HG02885 (cell line): ENCODE measurements around the gene SF3B5.
"Not testable (repeated sequence)": the region's sequence is repeated elsewhere in the genome, so short reads cannot be mapped to it uniquely, and the experiment has no call there.

Experiments used
- ATAC-seq: cut with Tn5 transposase; IDR thresholded peaks from one replicate; pipeline ENCODE4 v1.9.1; 2021; ENCODE audit warnings: mild to moderate bottlenecking; ENCODE audit not compliant: unreplicated experiment, poor library complexity

The SF3B5 gene

DNA sequence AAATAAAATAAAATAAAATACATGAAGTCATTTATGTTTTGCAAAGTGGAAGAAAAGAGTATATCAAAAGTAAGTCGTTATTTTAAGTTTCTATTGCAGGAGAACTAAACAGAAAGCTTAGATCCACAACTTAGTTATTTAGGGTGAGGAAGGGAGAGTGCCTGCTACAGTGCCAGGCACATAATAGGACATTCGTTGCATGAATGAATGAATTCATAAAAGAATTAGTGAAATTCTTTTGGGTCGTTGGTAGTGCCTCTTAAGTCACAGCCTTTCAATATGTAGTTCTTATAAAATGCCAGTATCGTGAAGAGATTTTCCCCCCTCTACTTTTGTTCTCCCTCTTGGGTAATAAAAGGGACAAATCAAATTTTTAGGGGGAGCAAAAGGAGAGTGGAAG lies 29.1 kb downstream of the SF3B5 start:
- no peak for ATAC-seq

- no peak for ATAC-seq
Observed at GRCh38 chr6:144065213-144065660, 30.1 kb downstream of the SF3B5 start.

DNA sequence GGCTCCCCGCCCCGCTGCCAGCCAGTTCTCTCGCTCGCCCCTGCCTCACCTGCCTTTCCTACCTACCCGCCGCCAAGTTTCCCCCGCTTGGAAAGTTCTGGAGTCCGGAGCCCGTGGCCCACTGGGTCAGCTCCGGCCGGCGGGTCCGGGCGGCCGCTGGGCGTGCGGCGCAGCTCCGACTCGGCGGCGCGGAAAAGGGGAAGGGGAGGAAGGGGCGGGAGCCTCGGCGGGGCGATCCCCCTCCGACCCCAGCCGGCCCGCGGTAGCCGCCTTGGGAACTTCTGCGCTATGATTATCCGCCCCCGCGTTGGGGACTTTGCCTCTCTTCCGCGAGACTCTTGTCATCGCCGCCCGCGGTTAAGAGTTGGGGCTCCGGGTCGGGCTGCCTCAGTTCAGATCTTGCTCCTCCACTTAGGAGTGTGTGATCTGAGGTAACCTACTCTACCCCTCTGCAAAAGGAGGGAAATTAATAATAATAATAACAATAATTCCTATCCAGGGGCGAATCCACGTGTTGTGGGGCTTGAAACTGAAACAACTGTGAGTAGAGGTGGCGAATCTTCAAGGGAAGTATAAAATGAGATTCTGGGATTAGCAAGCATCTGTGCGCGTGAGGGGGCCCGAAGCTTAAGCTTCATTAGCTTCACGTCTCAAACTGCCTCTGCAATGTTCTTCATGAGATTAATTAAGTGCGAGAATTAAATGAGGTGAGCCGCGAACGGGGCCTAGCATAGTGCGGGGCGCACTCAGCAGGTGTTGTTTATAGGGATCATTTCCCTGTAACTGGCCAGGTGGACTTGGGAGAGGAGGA lies 30.8 kb downstream of the SF3B5 start:
- peak; percentile 29 for ATAC-seq

- peak; percentile 88 for ATAC-seq
Observed at GRCh38 chr6:144063744-144064401, 31.5 kb downstream of the SF3B5 start.

DNA sequence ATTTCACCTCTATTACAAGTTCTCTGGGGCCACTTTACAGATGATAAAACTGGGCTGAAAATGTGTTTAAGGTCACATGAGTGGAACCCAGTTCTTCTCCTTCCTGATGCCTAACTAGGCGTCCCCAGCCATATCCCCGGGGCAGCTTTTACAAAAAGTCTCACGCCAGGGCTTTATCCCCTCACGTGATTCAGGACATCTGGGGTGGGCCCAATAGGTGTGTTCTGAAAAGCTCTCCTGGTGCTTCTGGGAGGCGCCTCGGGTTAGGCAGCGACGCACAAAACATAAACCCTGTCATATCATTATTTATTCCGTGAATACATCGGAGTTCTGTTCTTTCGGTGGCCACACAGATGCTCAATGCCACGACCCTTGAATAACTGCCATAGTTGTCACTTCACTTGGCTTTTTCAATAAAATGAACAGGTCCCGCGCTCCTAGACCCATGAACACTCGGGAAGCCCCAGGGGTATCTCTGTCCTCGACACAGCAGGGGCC lies 32.1 kb downstream of the SF3B5 start:
- ATAC-seq = no peak

DNA sequence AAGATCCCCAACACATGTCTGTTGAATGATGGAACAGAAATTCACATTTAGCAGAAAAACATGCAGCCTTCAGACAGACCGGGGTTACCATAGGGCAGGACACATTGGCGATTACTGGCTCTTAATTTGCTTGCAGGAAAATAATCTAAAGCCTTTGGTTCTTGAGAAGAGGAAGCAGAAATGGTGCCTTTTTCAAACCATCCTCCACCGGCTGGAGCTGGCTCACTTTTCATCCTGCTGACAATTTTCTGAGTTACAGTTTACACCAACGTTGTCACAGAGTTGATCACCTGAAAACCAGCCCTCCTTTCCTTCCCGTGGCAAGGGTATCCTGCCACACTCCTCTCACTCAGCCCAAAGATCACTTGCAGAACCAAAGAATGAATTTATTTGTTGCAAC lies 32.6 kb downstream of the SF3B5 start:
- ATAC-seq = no peak

DNA sequence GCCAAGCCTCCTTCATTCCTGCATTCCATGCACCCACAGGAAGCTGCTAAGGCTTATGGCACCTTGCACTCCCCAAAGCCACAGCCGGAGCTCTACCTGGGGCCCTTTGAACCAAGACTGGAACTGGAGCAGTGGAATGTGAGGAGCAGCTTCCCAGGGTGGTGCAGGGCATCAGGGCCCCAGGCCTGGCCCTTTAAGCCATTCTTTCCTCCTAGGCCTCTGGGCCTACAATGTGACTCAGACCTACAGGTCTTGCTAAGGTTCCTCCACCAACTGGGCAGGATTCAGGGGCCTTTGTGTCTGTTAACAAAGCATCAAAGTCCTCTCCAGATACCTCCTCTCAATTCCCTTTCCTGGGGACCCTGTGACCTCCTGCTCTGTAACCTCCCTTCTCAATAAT lies 36.2 kb downstream of the SF3B5 start:
- ATAC-seq = no peak

DNA sequence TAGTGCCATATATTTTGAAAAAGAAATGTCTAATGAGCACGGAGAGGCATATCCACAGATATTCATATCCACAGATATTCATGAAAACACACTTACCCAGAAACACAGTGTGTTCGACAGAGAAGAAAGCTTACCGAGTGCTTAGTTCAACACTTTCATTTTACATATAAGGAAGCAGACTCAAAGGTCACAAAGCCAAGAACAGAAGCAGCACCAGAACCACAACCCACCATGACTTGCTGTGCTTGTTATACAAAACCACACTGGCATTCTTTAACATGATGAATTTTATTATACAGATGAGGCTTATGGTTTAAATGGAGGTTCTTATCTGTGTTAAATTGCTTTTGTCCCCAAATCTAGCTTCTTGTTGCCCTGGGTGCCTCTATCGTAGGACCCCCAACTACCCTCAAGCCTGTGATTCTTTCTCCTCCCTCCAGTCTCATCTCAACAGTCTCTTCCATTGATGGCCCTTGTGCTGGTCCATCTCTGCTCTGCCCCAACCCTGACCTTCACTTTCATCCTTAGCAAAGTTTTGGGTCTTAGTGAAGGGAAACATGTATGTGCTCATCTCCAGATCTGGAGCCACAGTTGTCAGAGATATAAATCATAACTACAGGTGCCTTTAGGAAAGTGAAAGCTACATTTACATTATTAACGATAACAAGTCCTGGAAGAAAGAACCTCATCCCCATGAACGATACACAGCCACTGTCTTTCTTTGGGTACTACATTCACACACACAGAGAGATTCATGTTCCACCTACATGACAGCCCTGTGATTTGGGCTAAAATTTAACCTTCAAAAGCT lies 40.0 kb downstream of the SF3B5 start:
- peak; percentile 91 for ATAC-seq

DNA sequence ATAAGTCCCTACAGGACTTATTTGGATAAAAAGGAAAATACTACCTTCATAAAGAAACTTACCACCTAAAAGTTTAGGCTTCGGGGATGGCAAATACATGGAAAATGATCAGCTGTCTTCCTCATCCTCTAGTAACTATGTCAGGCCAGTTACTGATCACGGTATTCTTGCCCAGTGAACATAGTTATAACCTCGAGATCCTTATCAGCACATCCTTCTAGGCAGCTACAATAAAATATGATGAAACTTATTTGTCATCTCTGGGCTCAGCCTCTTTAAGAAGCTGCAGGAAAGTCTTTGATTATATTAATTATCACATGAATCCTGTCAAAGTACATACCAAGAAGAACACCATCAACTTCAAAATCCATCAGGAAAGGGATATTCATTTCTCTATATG lies 41.8 kb downstream of the SF3B5 start:
- ATAC-seq = no peak

DNA sequence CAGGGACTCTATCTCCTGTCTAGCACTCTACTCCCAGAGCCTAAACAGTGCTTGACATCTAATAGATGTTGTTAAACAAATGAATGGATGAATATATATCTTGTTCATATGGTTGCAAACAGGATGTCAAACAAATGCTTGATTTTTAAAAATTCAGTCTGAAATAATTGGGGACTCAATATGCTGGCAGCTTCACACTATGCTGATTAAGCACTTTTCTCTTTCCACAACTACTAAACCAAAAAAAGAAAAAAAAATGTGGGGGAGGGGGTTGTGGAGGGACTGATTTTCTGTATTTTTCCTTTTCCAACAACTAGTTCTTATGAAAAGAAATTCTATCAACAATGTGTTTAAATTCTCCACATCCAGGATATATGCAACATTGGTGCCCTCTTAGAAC lies 42.9 kb downstream of the SF3B5 start:
- ATAC-seq = no peak

DNA sequence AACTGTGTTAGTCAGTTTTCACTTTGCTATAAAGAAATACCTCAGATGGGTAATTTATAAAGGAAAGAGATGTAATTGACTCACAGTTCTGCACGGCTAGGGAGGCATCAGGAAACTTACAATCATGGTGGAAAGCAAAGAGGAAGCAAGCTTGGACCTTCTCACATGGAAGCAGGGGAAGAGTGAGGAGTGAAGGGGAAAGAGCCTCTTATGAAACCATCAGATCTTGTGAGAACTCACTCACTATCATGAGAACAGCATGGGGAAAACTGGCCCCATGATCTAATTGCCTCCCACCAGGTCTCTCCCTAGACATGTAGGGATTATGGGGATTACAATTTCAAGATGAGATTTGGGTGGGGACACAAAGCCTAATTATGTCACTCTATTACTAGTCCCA lies 46.0 kb downstream of the SF3B5 start:
- no peak for ATAC-seq

DNA sequence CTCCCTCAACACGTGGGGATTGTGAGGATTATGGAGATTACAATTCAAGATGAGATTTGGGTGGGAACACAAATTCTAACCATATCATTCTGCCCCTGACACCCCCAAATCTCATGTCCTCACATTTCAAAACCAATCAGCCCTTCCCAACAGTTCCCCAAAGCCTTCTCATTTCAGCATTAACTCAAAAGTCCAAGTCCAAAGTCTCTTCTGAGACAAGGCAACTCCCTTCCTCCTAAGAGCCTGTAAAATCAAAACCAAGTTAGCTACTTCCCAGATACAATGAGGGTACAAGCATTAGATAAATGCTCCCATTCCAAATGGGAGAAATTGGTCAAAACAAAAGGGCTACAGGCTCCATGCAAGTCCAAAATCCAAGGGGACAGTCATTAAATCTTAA lies 47.7 kb downstream of the SF3B5 start:
- ATAC-seq = no peak

- ATAC-seq = not testable (repeated sequence)
Observed at GRCh38 chr6:144046672-144047071, 48.7 kb downstream of the SF3B5 start.

DNA sequence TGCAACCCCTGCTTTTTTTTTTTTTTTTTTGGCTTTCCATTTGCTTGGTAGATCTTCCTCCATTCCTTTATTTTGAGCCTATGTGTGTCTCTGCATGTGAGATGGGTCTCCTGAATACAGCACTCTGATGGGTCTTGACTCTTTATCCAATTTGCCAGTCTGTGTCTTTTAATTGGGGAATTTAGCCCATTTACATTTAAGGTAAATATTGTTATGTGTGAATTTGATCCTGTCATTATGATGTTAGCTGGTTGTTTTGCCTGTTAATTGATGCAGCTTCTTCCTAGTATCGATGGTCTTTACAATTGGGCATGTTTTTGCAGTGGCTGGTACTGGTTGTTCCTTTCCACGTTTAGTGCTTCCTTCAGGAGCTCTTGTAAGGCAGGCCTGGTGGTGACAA lies 50.4 kb downstream of the SF3B5 start:
- ATAC-seq = not testable (repeated sequence)
